ENCODE data around the gene AP1S3.
A peak's percentile ranks its signal among the peaks of the same experiment; 100 is the strongest.

The AP1S3 gene

GRCh38 chr2:223731503-223731902 is 105.9 kb downstream of the AP1S3 start:
- no peaks in the 10 kb centered on the region for H3K36me3 ChIP-seq (ENCODE audit: control insufficient read depth, insufficient read depth, low read length)
- H3K4me1 ChIP-seq (ENCODE audit: control insufficient read depth, insufficient read depth, low read length): peaks cover 17% of the 10 kb centered on the region

GRCh38 chr2:223729781-223730180 is 107.6 kb downstream of the AP1S3 start:
- Histone ChIP-seq H3K9me3 (ENCODE audit: control insufficient read depth, insufficient read depth, low read length) (no peaks in the 10 kb centered on the region), H3K36me3 (ENCODE audit: control insufficient read depth, insufficient read depth, low read length) (no peaks in the 10 kb centered on the region), H3K4me3 (ENCODE audit: low read depth, low read length) (no peak overlapping the region), H3K9ac (ENCODE audit: low read depth, low read length) (no peak overlapping the region), H3K27me3 (ENCODE audit: control insufficient read depth, insufficient read depth, low read length) (no peaks in the 10 kb centered on the region), H3K4me1 (ENCODE audit: control insufficient read depth, insufficient read depth, low read length) (peaks cover 29% of the 10 kb centered on the region)

More at GRCh38 chr2:223731503-223731902, 105.9 kb downstream of the AP1S3 start:
- Histone ChIP-seq H3K9me3 (ENCODE audit: control insufficient read depth, insufficient read depth, low read length) (no peaks in the 10 kb centered on the region), H3K9ac (ENCODE audit: low read depth, low read length) (no peak overlapping the region), H3K4me3 (ENCODE audit: low read depth, low read length) (no peak overlapping the region), H3K27me3 (ENCODE audit: control insufficient read depth, insufficient read depth, low read length) (no peaks in the 10 kb centered on the region)

- H3K4me3 ChIP-seq (ENCODE audit: low read depth, low read length): no peak overlapping the region
- H3K4me1 ChIP-seq (ENCODE audit: control insufficient read depth, insufficient read depth, low read length): peaks cover 31% of the 10 kb centered on the region
- no peaks in the 10 kb centered on the region for H3K36me3 ChIP-seq (ENCODE audit: control insufficient read depth, insufficient read depth, low read length)
- no peak overlapping the region for H3K9ac ChIP-seq (ENCODE audit: low read depth, low read length)
- H3K27me3 ChIP-seq (ENCODE audit: control insufficient read depth, insufficient read depth, low read length): no peaks in the 10 kb centered on the region
- no peaks in the 10 kb centered on the region for H3K9me3 ChIP-seq (ENCODE audit: control insufficient read depth, insufficient read depth, low read length)
Observed at GRCh38 chr2:223727562-223727961, 109.8 kb downstream of the AP1S3 start.

GRCh38 chr2:223725986-223726970 is 111.1 kb downstream of the AP1S3 start:
- no peaks in the 10 kb centered on the region for H3K9me3 ChIP-seq (ENCODE audit: control insufficient read depth, insufficient read depth, low read length)

GRCh38 chr2:223725494-223725893 is 111.9 kb downstream of the AP1S3 start:
- no peak overlapping the region for H3K9ac ChIP-seq (ENCODE audit: low read depth, low read length)

More at GRCh38 chr2:223725986-223726970, 111.1 kb downstream of the AP1S3 start:
- peak overlapping the region; percentile 29 for H3K9ac ChIP-seq (ENCODE audit: low read depth, low read length)
- peaks cover 27% of the 10 kb centered on the region for H3K4me1 ChIP-seq (ENCODE audit: control insufficient read depth, insufficient read depth, low read length)
- H3K27me3 ChIP-seq (ENCODE audit: control insufficient read depth, insufficient read depth, low read length): no peaks in the 10 kb centered on the region
- no peak overlapping the region for H3K4me3 ChIP-seq (ENCODE audit: low read depth, low read length)
- no peaks in the 10 kb centered on the region for H3K36me3 ChIP-seq (ENCODE audit: control insufficient read depth, insufficient read depth, low read length)

GRCh38 chr2:223724861-223725260 is 112.5 kb downstream of the AP1S3 start:
- H3K27me3 ChIP-seq (ENCODE audit: control insufficient read depth, insufficient read depth, low read length): no peaks in the 10 kb centered on the region
- no peak overlapping the region for H3K4me3 ChIP-seq (ENCODE audit: low read depth, low read length)
- H3K4me1 ChIP-seq (ENCODE audit: control insufficient read depth, insufficient read depth, low read length): peaks cover 22% of the 10 kb centered on the region
- no peak overlapping the region for H3K9ac ChIP-seq (ENCODE audit: low read depth, low read length)
- no peaks in the 10 kb centered on the region for H3K9me3 ChIP-seq (ENCODE audit: control insufficient read depth, insufficient read depth, low read length)
- no peaks in the 10 kb centered on the region for H3K36me3 ChIP-seq (ENCODE audit: control insufficient read depth, insufficient read depth, low read length)

More at GRCh38 chr2:223725494-223725893, 111.9 kb downstream of the AP1S3 start:
- Histone ChIP-seq H3K4me1 (ENCODE audit: control insufficient read depth, insufficient read depth, low read length) (peaks cover 22% of the 10 kb centered on the region), H3K4me3 (ENCODE audit: low read depth, low read length) (no peak overlapping the region), H3K36me3 (ENCODE audit: control insufficient read depth, insufficient read depth, low read length) (no peaks in the 10 kb centered on the region), H3K9me3 (ENCODE audit: control insufficient read depth, insufficient read depth, low read length) (no peaks in the 10 kb centered on the region), H3K27me3 (ENCODE audit: control insufficient read depth, insufficient read depth, low read length) (no peaks in the 10 kb centered on the region)

GRCh38 chr2:223723954-223724411 is 113.4 kb downstream of the AP1S3 start:
- H3K27me3 ChIP-seq (ENCODE audit: control insufficient read depth, insufficient read depth, low read length): no peaks in the 10 kb centered on the region

GRCh38 chr2:223722226-223722625 is 115.2 kb downstream of the AP1S3 start:
- peaks cover 25% of the 10 kb centered on the region for H3K4me1 ChIP-seq (ENCODE audit: control insufficient read depth, insufficient read depth, low read length)
- no peak overlapping the region for H3K9ac ChIP-seq (ENCODE audit: low read depth, low read length)
- no peaks in the 10 kb centered on the region for H3K27me3 ChIP-seq (ENCODE audit: control insufficient read depth, insufficient read depth, low read length)
- no peaks in the 10 kb centered on the region for H3K9me3 ChIP-seq (ENCODE audit: control insufficient read depth, insufficient read depth, low read length)
- H3K4me3 ChIP-seq (ENCODE audit: low read depth, low read length): peak overlapping the region; percentile 48
- H3K36me3 ChIP-seq (ENCODE audit: control insufficient read depth, insufficient read depth, low read length): no peaks in the 10 kb centered on the region

More at GRCh38 chr2:223723954-223724411, 113.4 kb downstream of the AP1S3 start:
- peak overlapping the region; percentile 63 for H3K9ac ChIP-seq (ENCODE audit: low read depth, low read length)
- H3K9me3 ChIP-seq (ENCODE audit: control insufficient read depth, insufficient read depth, low read length): no peaks in the 10 kb centered on the region
- peaks cover 27% of the 10 kb centered on the region for H3K4me1 ChIP-seq (ENCODE audit: control insufficient read depth, insufficient read depth, low read length)
- peak overlapping the region; percentile 55 for H3K4me3 ChIP-seq (ENCODE audit: low read depth, low read length)
- H3K36me3 ChIP-seq (ENCODE audit: control insufficient read depth, insufficient read depth, low read length): no peaks in the 10 kb centered on the region

- Histone ChIP-seq H3K9me3 (ENCODE audit: control insufficient read depth, insufficient read depth, low read length) (no peaks in the 10 kb centered on the region), H3K27me3 (ENCODE audit: control insufficient read depth, insufficient read depth, low read length) (no peaks in the 10 kb centered on the region), H3K4me3 (ENCODE audit: low read depth, low read length) (no peak overlapping the region), H3K4me1 (ENCODE audit: control insufficient read depth, insufficient read depth, low read length) (peaks cover 20% of the 10 kb centered on the region), H3K9ac (ENCODE audit: low read depth, low read length) (no peak overlapping the region), H3K36me3 (ENCODE audit: control insufficient read depth, insufficient read depth, low read length) (no peaks in the 10 kb centered on the region)
Observed at GRCh38 chr2:223721746-223722145, 115.6 kb downstream of the AP1S3 start.

GRCh38 chr2:223720367-223720766 is 117.0 kb downstream of the AP1S3 start:
- Histone ChIP-seq H3K36me3 (ENCODE audit: control insufficient read depth, insufficient read depth, low read length) (no peaks in the 10 kb centered on the region), H3K9ac (ENCODE audit: low read depth, low read length) (no peak overlapping the region), H3K9me3 (ENCODE audit: control insufficient read depth, insufficient read depth, low read length) (no peaks in the 10 kb centered on the region)

GRCh38 chr2:223712642-223713041 is 124.7 kb downstream of the AP1S3 start:
- peaks cover 8% of the 10 kb centered on the region for H3K36me3 ChIP-seq (ENCODE audit: control insufficient read depth, insufficient read depth, low read length)
- H3K27me3 ChIP-seq (ENCODE audit: control insufficient read depth, insufficient read depth, low read length): no peaks in the 10 kb centered on the region
- no peaks in the 10 kb centered on the region for H3K9me3 ChIP-seq (ENCODE audit: control insufficient read depth, insufficient read depth, low read length)
- no peaks in the 10 kb centered on the region for H3K4me1 ChIP-seq (ENCODE audit: control insufficient read depth, insufficient read depth, low read length)
- no peak overlapping the region for H3K9ac ChIP-seq (ENCODE audit: low read depth, low read length)
- H3K4me3 ChIP-seq (ENCODE audit: low read depth, low read length): no peak overlapping the region

More at GRCh38 chr2:223720367-223720766, 117.0 kb downstream of the AP1S3 start:
- H3K4me3 ChIP-seq (ENCODE audit: low read depth, low read length): no peak overlapping the region
- peaks cover 12% of the 10 kb centered on the region for H3K4me1 ChIP-seq (ENCODE audit: control insufficient read depth, insufficient read depth, low read length)
- no peaks in the 10 kb centered on the region for H3K27me3 ChIP-seq (ENCODE audit: control insufficient read depth, insufficient read depth, low read length)
